Skin of body (tissue), 2 donors: ENCODE data around the gene ANKRD10. TPM values are rescaled to one million over a fixed set of nuclear protein-coding genes. Genes with fewer than 3 reads are reported as not detected.

Experiments used
- DNase-seq: peaks from one replicate; lab custom pipeline; 2025; lab: John Stamatoyannopoulos, UW
- total RNA-seq: library from RNA; depleted of rRNA; stranded (reverse); fragments of >200 nt; gene quantifications from one replicate; pipeline ENCODE4 v1.2.3, GENCODE V29; 2014

Gene ANKRD10
- total RNA-seq, 1 donor from 2014 or later = 110 TPM

GRCh38 chr13:110944968-110945927, 30.4 kb upstream of the ANKRD10 start:
- no peak for DNase-seq

- no peak for DNase-seq
These were observed 29.5 kb upstream of the ANKRD10 start for GRCh38 chr13:110944121-110944967.

GRCh38 chr13:110942248-110942981, 27.5 kb upstream of the ANKRD10 start:
- no peak for DNase-seq

DNA sequence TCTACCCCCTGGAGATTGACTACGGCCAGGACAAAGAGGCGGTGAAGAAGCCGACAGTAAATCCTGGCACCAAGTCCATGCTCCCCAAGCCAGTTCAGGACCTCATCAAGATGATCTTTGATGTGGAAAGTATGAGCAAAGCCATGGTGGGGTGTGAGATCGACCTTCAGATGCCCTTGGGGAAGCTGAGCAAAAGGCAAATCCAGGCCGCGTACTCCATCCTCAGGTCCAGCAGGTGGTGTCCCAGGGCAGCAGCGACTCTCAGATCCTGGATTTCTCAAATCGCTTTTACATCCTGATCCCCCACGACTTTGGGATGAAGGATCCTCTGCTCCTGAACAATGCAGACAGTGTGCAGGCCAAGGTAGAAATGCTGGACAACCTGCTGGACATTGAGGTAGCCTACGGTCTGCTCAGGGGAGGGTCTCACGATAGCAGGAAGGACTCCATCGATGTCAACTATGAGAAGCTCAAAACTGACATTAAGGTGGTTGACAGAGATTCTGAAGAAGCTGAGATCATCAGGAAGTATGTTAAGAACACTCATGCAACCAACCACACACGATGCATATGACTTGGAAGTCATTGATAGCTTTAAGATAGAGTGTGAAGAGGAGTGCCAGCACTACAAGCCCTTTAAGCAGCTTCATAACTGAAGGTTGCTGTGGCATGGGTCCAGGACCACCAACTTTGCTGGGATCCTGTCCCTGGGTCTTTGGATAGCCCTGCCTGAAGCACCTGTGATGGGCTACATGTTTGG, 24.0 kb upstream of the ANKRD10 start:
- no peak for DNase-seq

DNA sequence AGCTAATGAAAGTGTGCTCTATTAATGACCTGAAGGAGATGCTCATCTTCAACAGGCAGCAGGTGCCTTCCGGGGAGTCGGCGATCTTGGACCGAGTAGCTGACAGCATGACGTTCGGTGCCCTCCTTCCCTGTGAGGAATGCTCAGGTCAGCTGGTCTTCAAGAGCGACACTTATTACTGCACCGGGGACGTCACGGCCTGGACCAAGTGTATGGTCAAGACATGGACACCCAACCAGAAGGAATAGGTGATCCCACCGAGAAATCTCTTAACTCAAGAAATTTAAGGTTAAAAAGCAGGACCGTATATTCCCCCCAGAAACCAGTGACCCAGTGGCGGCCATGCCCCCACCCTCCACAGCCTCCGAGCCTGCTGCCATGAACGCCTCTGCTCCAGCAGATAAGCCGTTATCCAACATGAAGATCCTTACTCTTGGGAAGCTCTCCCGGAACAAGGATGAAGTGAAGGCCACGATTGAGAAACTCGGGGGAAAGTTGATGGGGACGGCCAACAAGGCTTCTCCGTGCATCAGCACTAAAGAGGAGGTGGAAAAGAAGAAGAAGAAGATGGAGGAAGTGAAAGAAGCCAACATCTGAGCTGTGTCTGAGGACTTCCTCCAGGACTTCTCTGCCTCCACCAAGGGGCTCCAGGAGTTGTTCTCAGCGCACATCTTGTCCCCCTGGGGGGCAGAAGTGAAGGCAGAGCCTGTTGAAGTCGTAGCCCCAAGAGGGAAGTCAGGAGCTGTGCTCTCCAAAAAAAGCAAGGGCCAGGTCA, 22.8 kb upstream of the ANKRD10 start:
- DNase-seq = no peak

GRCh38 chr13:110936519-110936918, 21.6 kb upstream of the ANKRD10 start:
- no peak for DNase-seq

DNA sequence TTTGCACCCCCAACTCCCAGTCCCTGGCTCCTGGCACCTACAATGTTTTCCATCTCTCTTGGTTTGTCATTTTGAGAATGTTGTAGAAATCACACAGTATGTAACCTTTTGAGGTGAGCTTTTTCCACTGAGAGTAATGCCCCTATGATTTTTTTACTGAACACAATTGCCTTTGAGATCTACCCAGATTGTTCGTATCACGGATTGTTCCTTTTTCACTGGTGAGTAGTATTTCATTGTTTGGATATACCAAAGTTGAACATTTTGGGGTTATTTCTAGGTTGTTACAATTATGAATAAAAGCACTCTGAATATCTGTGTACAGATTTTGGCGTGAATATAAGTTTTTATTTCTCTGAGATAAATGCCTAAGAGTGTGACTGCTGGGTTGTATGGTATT, 17.7 kb upstream of the ANKRD10 start:
- DNase-seq = no peak

GRCh38 chr13:110929104-110929777, 14.4 kb upstream of the ANKRD10 start:
- DNase-seq = no peak

- DNase-seq = no peak
These were observed 10.2 kb upstream of the ANKRD10 start for GRCh38 chr13:110925023-110925612.

GRCh38 chr13:110924639-110924934, 9.7 kb upstream of the ANKRD10 start:
- no peak for DNase-seq

- no peak for DNase-seq
These were observed 9.1 kb upstream of the ANKRD10 start for GRCh38 chr13:110923777-110924638.

GRCh38 chr13:110923086-110923485, 8.2 kb upstream of the ANKRD10 start:
- DNase-seq = no peak

DNA sequence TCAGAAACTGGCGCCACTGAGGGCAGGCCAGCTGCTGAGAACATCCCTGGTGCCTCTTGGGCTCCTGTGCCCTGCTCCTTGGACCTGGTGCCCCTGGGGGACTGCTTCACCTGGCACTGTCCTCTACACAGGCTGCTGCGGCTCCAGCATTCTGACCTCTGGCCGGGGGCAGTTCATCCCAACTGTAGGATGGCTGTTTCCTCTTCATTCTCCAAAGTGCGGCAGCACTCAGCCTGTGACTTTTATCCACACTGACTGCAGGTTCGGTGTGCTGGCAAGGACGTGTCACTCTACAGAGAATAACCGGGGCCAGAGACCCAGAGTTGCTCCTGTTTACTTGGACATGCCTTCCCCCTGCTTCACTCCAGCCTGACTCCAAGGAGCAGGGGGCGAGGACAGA, 7.6 kb upstream of the ANKRD10 start:
- DNase-seq = no peak

GRCh38 chr13:110921695-110922094, 6.8 kb upstream of the ANKRD10 start:
- no peak for DNase-seq

DNA sequence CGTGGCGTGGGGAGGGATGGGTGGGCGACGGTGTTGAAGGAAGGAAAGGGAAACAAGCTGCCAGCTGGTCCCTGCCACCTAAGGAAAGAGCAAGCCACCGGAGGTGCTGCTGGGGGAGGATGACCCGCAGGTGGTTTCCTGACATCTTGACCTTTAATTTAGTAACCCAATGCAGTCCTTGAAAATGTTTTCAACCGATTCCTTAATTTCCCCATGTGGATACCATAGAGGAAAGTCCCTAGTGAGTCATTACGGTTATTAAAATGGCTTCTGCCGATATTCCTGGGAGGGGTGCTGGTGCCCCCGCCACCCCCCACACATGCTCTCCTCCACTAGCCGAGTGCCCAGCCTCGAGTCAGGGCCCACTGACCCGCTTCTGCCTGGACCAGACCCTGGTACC, 6.3 kb upstream of the ANKRD10 start:
- no peak for DNase-seq

DNA sequence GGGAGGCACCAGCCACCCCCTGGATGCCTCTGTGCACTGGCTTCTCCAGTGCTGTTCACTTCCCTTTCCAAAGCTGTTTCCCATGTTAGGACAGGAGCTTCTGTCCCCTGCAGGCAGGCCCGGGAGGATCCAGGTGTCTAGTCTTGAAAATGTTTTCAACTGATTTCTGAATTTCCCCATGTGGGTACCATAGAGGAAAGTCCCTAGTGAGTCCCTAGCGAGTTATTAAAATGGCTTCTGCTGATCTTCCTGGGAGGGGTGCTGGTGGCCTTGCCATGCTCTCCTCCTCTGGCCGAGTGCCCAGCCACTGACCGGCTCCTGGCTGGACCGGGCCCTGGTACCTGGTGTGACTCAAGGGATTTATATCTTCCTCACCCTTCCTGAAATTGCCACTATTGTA, 5.2 kb upstream of the ANKRD10 start:
- DNase-seq = no peak

DNA sequence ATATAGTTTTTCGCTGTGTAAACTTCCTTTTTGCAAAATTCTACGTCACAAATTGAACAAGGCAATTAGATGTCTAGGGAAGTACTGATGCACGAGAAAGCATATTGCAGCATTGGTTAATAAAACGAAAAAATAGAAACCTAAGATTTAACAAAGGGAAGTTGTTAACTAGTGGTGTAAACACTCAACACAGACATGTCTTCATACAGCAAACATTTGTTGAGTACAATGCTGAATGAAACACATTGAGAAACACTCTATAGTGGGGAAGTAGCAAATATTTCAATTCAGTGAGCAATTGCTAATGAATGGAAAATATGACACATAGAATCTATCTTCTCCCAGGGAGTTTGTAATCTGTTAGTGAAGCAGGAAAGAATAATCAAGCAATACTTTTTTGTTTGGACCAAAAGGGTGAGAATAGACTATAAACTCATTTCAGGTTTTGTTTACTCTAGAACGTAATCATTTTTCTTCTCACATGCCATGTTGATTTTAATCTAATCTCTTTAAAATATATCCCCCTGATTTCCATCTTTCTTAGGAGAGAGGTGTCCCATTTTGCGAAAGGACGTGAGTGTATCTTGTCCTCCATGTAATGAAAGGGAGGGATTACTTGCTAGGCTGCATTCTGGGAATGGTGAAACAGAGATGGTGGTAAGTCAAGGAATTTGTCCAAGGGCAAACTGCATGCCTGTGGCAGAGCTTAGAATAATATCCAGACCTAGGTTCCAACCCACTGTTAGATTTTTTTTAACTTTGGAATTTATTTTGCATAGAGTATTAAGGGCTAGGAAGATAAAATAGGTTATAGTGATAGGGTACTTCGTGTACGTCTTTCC, 1.7 kb upstream of the ANKRD10 start:
- peak; percentile 66 for DNase-seq

DNA sequence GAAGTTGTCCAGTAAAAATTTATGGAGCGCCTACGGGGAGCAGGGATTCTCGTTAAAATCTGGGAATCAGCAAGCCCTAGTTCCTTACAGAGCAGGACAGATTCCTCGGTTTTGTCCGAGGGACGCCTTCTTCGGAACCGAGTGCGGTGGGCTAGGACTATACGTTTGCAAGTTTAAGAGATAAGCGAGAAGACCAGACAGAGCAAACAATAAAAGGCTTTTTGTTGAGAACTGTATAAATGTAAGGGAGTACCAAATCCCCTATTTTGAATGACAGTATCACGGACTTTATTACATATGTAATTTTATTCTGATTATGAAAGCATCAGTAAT, 971 bp upstream of the ANKRD10 start:
- DNase-seq = no peak
